Head of caudate nucleus (tissue), 42 donors: ENCODE results near the gene IL26.

Experiments used
- DNase-seq, 42 donors: peaks; one replicate each; pipeline versions ENCODE4 v3.0.0 to v3.0.0-alpha.2; 2020 to 2021; ENCODE audit warnings: mixed read lengths in 7 of 42
- intact Hi-C: fragments of 100-400 bp; cut with DNase I; formaldehyde crosslinking; loops from one replicate; pipeline ENCODE4 v1.15.0; 2022

Gene IL26, protein sequence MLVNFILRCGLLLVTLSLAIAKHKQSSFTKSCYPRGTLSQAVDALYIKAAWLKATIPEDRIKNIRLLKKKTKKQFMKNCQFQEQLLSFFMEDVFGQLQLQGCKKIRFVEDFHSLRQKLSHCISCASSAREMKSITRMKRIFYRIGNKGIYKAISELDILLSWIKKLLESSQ

GRCh38 chr12:68225576-68226476 is at the start of gene IL26:
TSS of gene IL26 (minus strand) at chr12:68225810. CDS start at chr12:68225756, 54 bp downstream.
- DNase-seq: no peak
- intact Hi-C loops: loop anchor here (10.0 kb wide), 1 partner anchor 181 kb away; no protein-coding TSS in a partner anchor

GRCh38 chr12:68272732-68273131 is 47.1 kb upstream of the IL26 start:
- intact Hi-C loops: no loop called here
- DNase-seq: no peak

- DNase-seq: no peak
- intact Hi-C loops: no loop called here
These were observed 45.7 kb upstream of the IL26 start for GRCh38 chr12:68271346-68271745.

- no peak for DNase-seq
These were observed 44.7 kb upstream of the IL26 start for GRCh38 chr12:68270358-68270757.

GRCh38 chr12:68269779-68270178 is 44.2 kb upstream of the IL26 start:
- intact Hi-C loops: no loop called here
- no peak for DNase-seq

More at GRCh38 chr12:68270358-68270757, 44.7 kb upstream of the IL26 start:
- intact Hi-C loops: no loop called here

DNA sequence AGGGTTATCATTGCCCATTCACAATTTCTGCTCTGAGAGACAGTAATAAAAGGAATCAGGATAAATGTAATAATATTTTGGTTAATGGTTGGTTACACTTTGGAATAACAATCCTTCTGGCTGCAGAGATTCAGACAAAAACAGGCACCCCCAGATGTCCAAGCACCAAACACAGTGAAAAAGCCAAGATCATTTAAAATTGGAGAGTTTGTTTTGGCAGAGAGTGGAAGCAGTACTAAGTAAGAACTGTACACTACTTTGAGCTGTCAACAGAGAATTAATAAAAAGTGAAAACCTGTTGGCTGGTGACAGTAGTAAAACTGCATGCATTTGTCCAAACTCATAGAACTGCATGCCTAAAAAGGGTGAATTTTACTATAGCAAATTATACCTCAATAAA is 43.4 kb upstream of the IL26 start:
- no peak for DNase-seq
- intact Hi-C loops: no loop called here

DNA sequence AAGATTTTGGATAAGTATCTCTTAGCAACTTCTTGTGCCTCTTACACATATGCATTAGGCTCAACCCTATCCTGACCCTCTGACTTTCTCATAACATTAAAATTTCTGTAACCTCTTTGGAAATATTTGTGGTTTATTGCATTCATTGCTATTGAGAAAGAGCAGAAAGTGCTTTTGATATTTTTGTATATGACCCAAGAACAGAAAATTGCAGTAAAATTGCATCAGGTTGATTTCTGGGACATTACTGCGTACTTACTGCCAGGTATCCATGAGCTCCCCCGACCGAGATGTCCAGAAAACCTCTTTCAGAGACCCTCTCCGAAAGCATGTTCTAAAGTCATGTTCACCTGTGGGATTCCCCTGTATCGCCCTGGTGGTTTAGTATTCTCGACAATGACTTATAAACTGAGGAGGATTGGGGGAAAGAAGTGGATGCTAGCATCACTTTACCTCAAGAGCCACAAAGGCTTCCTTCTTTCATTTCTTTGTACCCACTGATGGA is 42.3 kb upstream of the IL26 start:
- intact Hi-C loops: no loop called here
- no peak for DNase-seq

DNA sequence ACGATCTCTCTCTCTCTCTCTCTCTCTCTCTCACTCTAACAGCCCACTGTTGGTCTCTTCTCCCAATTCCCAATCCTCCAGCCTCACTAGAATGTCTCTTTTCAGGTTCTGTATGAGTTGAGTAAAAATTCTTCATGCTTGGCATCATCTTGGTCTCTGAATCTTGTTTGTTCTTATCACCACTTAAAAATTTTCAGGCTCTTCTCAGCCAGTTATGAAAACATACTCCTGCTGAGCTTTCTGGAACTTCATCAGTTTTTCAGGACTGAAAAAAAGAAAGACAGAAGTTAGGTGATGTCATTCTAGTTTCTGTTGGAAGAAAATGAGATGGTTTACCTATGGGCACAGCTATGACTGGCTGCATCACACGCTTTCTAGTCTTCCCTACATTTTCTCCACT is 39.2 kb upstream of the IL26 start:
- intact Hi-C loops: no loop called here
- DNase-seq: no peak

DNA sequence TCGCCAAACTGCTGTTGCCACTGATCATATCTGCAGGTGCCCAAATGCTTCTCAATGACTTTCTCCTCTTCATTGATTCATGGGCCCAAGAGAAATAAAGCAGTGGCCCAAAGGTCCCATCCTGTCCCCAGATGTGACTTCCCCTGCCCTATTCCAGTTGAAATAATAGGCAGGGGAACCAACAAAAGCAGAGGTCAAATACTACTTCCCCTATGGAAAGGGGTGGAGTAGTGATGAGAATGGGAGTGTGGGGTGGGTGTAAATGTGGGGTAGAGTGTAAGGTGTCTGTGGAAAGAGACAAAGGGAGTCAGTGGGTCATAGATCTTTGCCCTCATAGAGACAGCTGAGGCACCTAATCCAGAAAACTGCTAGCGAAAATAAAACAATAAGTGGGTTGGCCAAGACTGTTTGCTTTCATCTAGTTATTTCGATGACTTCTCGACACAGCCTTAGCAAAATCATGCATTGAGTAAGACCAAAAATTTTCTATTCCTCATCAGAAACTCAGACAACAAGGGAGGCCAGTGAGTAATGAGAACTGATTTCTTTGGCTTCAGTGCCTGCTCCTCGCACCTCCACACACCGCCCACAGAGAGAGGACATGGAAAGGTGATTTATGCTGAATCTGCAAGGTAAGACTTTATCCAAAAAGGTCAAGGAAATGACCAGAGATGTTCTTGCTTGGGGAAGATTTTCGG is 38.7 kb upstream of the IL26 start:
- no peak for DNase-seq
- intact Hi-C loops: no loop called here

- no peak for DNase-seq
- intact Hi-C loops: no loop called here
These were observed 37.8 kb upstream of the IL26 start for GRCh38 chr12:68263366-68263765.

- intact Hi-C loops: no loop called here
These were observed 36.3 kb upstream of the IL26 start for GRCh38 chr12:68261896-68262295.

GRCh38 chr12:68260153-68260552 is 34.5 kb upstream of the IL26 start:
- DNase-seq: no peak
- intact Hi-C loops: no loop called here

More at GRCh38 chr12:68261896-68262295, 36.3 kb upstream of the IL26 start:
- DNase-seq: no peak

GRCh38 chr12:68259318-68259940 is 33.8 kb upstream of the IL26 start:
- intact Hi-C loops: no loop called here
- no peak for DNase-seq

DNA sequence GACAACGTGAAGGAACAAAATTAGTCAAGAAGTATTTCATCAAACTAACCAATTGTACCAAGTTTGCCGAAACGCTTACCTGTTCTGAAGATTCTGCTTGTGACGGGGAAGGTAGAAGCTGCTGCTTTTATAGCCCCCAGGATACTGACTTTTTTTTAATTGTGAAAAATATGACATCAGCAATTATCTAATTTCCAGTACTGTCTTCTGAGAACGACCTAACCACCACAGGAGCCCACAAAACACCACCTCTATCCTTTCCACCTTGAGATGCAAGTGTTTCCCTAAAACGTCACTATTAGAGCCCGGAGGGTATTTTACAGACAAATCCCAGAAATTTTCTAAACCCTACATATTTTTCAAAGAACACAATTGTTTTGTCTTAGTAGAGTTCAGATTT is 27.9 kb upstream of the IL26 start, which contains the start of gene IL22:
IL22 (minus strand) TSS at position 101 of the 400 bp plus-strand sequence. CDS start 156 bp downstream, outside the sequence.
- DNase-seq: no peak
- intact Hi-C loops: no loop called here

- no peak for DNase-seq
- intact Hi-C loops: no loop called here
These were observed 26.5 kb upstream of the IL26 start for GRCh38 chr12:68252077-68252476.

- DNase-seq: no peak
- intact Hi-C loops: no loop called here
These were observed 24.8 kb upstream of the IL26 start for GRCh38 chr12:68250454-68250853.

DNA sequence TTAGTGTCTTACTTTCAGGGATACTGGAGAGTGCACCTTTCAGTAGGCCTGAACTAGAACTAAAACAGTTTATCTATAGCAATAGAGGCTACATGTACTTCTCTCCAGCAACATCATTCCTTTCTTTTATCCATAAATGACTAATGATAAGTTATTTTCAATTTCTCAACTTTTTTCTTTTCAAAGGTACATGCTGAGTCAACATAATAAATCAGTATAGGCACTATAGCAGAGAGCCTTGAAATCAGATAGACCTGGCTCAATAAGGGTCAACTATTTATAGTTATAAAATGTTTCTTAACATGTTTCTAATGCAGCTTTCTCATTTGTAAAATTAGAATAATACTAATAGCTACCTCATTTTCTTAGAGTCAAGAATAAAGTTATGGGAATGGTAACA is 22.2 kb upstream of the IL26 start:
- no peak for DNase-seq
- intact Hi-C loops: no loop called here

GRCh38 chr12:68246350-68246749 is 20.7 kb upstream of the IL26 start:
- intact Hi-C loops: no loop called here
- DNase-seq: no peak
